HG03575 (cell line): Measurements from ENCODE around the gene MYOCOS.
"Not testable (repeated sequence)": the region's sequence is repeated elsewhere in the genome, so short reads cannot be mapped to it uniquely, and the experiment has no call there.

ENCODE experiments used
- ATAC-seq: cut with Tn5 transposase; IDR thresholded peaks from one replicate; pipeline ENCODE4 v1.9.1; 2021; ENCODE audit not compliant: unreplicated experiment, insufficient number of reproducible peaks, low FRiP score; ENCODE audit errors: extremely low read depth

MYOCOS gene

DNA sequence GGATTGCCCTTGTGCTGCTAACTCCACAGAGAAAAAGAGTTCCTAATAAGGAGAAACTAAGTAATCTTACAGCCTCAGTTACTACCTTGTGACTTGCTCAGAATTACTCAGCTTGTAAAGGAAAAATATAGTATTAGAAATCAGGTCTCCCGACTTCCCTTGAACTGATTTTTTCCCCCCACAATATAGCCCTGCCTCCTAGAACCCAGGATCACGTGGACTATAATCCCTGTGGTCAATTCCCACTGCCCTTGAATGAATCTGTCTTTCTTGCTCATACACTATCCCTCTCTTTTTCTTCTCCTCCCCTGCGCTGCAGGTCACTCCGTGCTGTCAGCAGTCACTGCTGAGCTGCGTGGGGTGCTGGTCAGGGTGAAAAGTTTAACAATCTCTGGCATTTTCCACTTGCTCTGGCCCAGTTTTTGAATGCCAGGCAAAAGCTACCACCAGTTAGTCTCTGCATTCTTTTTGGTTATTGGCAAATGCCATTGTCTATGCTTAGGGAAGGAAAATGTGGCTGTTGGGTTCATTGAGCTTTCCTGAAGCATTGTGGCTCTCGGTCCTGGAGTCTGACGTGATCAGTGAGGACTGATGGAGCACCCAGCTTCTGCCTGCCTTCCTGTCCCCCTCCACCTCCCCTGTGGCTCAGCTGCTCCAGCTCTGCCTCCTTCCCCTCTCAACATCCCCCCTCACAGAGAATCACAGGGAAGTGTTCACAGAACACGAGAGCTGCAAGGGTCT lies 32.3 kb downstream of the MYOCOS start:
- ATAC-seq, result no peak

DNA sequence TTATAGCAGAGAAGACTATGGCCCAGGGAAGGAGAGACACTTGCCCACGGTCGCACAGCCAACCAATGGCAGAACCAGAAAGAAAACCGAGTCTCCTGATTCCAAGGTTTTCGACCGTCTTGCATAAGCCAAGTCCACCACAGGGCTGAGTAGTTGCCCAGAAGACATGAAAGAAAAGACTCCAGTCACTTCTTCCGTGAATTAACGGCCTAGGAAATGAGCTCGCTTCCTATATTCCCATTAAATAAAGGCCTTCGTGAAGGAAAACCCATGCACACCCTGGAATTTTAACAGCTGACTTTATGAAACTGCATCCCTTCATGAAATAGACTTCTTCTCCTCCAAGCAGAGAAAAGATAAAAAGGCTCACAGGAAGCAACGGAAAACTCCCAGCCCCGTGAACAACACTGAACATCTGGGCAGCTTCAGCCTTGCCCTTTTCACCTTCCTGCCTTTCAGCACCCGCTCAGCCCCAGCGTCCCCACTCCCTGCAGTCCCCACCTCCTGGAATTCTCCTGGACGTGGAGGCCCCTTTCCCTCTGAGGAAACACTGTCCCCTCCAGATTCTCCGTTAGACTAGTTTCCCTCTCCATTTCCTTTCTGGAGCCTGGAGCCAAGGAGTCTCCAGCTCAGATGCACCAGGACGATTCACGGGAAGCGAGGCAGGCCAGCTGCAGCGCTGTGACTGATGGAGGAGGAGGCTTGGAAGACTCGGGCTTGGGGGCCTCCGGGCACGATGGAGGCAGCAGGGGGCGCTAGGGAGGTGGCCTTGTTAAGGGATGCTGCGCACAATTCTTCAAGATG lies 33.1 kb downstream of the MYOCOS start:
- ATAC-seq, result no peak

DNA sequence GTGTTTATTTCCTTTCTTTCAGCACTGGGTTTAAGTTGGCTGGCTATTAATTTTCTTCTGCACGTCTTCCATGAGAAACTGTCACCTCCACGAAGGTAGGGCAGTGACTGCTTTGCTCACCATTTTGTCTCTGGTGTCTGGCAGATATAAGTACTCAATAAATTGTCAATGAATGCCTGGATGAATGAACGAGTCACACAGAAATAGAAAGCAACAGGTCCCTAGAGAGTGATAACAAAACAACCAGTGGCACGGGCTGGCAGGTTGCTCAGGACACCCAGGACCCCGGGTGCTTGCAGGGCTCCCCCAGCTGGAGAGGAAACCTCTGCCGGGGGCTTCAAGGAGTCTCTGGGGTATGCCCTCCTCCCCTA lies 33.7 kb downstream of the MYOCOS start:
- no peak for ATAC-seq

DNA sequence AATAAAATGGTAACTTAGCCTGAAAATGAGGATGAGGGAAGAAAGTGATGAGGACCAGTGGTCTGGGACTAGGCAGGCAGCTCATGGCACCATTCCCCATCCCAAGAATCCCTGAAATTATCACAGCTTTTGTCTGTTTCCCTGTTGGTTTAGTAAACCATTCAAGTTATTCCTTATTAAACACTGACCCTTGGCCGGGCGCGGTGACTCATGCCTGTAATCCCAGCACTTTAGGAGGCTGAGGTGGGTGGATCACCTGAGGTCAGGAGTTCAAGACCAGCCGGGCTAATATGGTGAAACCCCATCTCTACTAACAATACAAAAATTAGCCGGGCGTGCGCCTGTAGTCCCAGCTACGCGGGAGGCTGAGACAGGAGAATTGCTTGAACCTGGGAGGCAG lies 34.2 kb downstream of the MYOCOS start:
- ATAC-seq, result not testable (repeated sequence)

DNA sequence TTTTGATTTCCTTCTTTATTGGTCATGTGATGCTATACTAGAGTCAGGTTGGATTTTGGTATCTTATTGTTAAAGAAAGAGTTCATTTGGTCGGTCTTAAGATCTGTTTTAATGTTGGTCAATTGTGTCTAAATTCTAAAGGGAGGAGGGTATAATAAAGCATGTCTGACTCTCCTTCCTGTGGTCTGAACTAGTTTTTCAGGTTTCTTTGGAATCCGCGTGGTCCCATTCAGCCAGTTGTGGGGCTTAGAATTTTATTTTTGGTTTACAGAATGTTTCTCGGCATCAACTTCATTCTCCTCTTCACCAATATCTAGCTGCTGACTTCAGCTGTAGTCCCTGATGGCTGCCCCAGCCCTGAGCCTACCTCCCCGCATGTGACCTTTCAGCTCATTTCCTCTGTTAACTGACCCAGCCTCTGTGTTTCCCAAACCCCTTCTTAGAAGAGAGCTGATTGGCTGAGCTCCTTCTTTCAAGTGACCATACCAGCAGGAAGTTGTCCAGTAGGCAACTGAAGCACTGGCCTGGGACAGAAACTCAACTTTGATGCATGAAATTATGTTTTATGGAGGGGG lies 39.1 kb downstream of the MYOCOS start:
- ATAC-seq, result no peak

DNA sequence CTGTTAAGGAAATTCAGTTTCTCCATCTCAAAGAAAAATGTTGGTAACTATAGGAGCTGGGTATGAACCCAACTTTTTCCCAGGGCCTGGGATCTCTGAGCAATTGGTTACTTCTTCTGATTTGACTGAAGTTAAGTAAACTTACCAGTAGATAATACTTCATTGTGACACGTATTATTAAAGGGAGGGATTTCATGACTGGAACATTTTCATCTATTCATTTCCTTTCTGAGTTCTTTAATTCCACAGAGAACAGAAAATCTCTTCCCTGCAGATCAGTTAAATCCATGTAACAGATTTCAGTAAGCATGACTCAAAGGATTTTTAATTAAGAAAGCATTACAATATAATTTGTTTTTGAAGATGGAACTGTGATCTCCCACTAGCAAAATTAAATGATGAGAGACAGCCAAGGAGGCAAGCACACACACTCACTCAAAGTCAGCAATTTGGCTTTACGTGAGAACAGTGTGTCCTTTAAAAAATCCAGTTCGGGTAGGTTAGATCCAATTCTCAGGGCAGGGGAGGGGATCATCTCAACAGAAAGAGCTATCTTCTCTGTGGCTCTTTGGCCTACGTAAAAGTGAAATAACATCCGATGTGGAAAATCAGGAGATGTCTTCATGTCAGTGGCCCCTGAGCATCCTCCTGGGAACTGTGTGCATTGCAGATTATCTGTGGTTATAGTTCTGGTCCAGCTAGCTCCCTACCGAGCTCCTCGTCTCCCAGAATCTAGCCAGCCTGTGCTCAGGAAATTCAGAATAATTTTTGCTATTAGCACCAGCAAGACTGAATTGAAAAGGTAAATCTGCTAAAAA lies 41.2 kb downstream of the MYOCOS start:
- ATAC-seq, result no peak

DNA sequence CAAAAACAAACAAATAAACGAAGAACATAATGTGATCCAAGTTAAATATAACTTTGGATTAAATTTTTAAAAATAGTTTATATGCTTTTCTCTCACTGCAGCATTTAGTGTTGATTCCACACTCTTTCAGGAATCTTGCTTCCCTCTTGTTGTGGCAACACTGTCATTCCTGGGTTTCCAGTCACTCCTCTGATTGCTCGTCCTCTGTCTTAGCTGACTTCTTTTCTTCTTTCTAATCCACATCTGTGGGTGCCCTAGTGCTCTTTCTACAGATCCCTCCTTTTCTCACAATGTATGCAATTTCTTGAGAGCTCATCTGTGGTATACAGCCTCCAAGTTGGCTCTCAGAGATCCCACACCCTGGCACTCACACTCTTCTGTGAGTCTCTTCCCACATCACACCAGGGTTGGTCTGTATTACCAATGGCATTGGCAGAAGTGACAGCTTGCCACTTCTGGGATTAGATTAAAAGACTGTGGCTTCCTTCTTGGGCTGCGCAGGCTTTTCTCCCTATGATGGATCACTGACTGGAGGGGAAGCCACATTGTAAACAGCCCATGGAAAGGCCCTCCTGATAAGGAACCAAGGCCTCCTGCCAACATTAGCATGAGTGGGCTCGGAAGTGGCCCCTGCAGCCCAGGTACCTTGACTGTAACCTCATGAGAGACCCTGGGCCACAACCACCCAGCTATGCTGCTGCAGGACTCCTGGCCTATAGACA lies 42.0 kb downstream of the MYOCOS start:
- no peak for ATAC-seq

DNA sequence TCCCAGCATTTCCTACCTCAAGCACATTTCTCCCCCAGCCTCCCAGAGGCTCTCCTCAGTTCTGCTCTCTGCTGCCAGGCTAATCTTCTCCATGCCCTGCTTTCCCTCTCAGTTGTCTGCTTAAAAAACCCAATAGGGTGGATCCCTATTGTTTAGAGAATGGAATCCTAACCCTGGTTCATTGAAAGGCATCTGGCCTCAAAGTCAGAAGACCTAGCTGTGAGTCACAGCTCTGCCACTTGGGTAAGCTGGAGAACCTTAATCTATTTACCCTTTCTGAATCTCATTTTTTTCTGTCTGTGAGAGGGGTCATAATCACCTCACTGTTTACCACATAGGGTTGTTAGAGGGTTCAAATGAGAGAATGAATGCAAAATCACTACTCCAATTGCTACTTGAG lies 42.9 kb downstream of the MYOCOS start:
- no peak for ATAC-seq

DNA sequence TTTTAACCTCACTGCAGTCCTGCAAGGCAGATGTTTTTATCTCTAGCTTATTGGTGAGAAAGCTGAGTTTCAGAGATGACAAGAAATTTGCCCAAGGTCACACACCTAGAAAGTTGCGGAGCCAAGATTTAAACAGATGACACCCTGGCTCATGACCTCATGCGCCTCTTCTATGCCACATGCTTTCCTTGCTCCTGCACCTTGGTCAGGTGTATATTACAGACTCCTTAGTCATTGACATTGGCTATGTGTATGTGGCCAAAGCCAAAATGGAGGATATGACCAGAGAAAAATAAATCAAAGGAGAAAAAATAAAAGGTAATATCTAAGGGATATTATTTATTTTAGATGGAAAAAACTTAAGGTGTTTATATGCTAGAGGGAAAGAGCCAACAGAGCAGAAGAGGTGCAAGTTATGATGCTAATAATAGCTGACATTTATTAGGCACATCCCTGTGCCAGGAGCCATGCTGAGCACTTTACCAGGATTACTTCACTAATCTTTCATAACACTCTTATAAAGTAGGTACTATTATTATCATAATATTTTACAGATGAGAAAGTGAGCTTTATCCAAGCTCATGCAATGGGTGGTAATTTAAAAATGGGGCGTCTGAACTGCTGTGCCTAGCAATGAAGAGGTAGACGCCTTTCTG lies 44.2 kb downstream of the MYOCOS start:
- no peak for ATAC-seq

DNA sequence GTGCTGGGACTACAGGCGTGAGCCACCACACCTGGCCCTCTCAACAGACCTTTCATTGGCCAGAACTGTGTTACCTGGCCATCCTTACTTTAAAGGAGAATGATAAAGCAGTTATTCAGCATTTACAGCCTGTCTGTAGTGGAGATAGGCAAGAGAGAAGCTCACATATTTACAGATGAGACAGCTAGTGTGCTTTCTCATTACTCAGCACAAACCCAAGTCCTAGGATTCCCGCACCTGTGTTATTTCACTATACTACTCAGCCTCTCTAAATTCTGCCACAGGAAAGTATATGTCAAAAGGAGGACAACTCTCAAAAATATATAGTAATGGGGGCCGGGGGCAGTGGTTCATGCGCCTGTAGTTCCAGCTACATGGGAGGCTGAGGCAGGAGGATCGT lies 46.3 kb downstream of the MYOCOS start:
- ATAC-seq, result no peak

DNA sequence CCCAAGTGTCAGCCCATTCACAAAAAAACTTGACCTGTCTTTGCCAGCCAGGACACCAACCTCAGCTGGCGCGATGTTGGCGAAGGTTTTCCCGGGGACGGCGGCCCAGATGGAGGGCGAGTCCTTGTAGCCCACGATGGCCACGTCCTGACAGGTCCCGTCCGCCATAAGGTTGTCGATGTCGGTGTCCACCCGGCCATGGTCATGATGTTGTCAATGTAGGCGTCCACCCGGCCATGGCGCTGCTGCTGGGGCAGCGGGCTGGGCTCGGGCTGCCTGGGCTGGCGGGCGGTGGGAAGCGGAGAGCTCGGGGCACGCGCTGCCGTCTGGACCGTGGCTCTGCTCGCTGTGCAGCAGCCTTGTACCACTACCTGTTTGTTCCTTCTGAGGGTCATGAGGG lies 48.7 kb downstream of the MYOCOS start:
- ATAC-seq, result no peak

DNA sequence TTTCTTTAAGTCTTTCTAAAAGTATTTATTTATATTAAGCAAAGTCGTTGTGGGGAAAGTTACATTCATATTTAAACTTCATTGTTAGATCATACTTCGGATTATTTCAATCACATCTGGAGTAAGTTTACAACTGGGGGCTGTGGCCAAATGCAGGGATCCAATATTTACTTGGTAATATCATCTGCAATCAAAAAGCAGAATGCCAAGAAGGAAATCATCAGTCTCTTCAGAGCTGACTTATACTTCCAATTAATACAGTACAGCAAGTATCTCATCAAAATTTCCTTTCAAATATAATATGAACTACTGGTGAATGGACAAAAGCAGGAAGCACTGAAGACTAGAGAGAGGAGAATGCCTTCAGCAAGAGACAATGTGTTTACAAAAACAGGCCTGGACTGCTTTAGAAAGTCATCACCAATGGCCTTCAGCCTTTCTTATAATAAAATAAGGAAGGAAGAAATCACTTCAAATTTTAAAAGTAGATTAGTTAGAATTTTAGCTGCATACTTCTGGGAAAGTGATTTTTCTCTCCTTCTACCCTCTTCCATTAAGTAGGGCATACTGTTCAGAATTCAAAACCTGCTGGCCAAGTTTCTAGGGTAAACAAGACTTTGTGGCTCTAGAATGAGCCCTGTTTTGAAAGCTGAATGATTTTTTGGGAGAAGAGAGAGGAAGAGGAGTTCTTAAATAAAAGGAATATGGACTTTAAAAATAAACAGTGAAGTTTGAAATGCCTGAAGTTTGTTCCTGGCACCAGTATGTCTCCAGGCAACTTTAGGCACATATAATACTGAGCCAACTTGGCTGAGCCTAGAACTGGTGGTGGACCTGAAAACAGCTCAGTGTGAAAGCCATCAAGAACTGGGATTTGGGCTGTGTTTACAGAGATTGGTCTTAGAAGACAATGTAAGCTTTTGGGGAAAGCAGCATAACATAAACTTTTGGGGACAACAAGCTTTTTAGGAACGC lies 52.7 kb downstream of the MYOCOS start:
- ATAC-seq, result no peak
